Measurements from ENCODE around the gene KRT84. TPM values are rescaled to one million over a fixed set of nuclear protein-coding genes. Genes with fewer than 3 reads are reported as not detected.
"Not testable (repeated sequence)": the region's sequence is repeated elsewhere in the genome, so short reads cannot be mapped to it uniquely, and the experiment has no call there.

The KRT84 gene
- total RNA-seq, 2 donors from 2014 or later: not detected

DNA sequence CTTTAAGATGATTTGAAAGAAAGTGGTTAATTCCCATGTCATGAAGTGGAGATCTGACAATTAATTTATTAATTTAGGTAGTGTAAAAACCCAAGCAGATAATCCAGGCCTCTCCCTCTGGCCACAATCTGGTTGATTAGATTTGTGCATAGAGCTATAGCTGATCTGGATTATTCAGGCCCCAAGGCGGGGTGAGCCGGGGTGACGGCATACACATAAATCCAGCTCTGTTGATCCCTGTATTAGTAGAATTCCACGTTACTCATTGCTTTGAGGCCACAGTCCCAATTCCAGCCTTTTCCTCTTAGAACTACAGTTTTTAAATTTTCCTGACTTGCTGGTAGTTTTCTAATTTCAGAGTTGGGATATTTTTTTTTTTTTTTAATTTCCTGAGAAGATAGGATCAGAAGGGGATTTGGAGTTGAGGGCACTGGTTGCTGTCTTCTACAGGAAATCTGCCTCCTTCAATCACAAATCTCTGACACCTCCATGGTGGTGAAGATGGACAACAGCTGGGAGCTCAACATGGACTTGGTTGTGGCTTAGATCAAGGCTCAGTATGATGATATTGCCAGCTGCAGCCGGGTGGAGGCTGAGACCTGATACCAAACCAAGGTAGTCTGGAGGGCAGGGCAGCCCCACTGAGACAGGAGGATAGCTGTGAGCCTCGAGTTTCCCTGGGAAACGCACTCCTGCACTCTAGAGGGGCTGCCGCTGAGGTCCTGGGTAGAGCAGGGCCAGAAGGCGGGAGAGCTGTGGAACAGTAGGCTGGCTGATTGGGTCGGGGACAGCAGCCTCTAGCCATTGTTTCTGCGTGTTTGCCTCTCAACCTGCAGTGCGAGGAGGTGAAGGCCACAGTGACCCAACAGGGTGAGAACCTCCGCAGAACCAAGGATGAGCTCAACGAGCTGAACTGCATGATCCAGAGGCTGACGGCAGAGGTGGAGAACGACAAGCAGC lies 37.6 kb downstream of the KRT84 start:
- no peaks in the 10 kb centered on the region for H3K36me3 Mint-ChIP-seq
- DNase-seq (ENCODE audit: low spot score): peak; percentile 31
- no peaks in the 10 kb centered on the region for H3K9me3 Mint-ChIP-seq
- no peak for ATAC-seq
- H3K27ac Mint-ChIP-seq: no peak overlapping the region
- no peak overlapping the region for H3K4me3 Mint-ChIP-seq
- H3K4me1 Mint-ChIP-seq (ENCODE audit: low read depth in 2 of 2): peaks cover 15 to 16% of the 10 kb centered on the region in 2 donors
- H3K27me3 Mint-ChIP-seq: peaks cover 26 to 35% of the 10 kb centered on the region in 2 donors

DNA sequence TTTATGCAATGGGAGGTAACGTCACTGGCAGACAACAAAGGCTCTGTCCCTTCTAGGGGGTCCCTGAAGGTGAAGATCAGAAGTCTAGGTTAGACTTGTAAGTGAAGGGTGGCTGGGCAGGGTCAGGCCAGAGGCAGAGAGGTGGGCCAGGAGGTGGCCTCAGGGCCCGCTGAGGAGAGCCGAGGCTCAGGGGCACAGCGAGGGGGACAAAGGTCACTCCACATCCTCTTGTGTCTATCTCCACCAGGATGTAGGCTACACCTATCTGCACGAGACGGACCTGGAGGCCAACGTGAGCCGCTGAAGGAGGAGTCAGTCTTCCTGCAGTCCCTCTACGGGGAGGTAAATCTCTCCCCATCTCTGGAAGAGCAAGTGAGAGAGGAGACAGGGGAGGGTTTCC lies 38.4 kb downstream of the KRT84 start:
- Mint-ChIP-seq H3K27me3 (peaks cover 26 to 34% of the 10 kb centered on the region in 2 donors), H3K9me3 (no peaks in the 10 kb centered on the region), H3K4me3 (no peak overlapping the region), H3K27ac (no peak overlapping the region), H3K4me1 (ENCODE audit: low read depth in 2 of 2) (peaks cover 9 to 11% of the 10 kb centered on the region in 2 donors), H3K36me3 (no peaks in the 10 kb centered on the region)
- ATAC-seq (no peak), DNase-seq (ENCODE audit: low spot score) (peak; percentile 49)

DNA sequence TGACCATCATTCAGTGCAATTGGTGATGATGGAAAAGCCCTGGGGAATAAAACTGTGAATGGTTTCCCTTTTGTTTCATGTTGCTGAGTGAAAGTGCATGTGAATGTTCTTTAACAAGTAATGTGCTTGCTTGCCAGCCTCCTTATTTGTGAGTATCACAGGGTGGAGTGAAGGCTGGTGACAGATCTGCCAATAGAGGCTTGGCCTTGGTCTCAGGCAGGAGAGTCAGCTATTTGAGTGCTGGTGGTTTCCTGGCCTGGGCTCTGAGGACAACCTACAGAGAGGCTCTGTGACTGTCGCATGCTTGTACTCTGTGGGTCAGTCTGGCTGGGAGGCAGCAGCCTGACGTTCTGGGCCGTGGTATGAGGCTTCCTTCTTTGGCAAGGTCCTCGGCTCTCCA lies 38.9 kb downstream of the KRT84 start:
- Mint-ChIP-seq H3K36me3 (no peaks in the 10 kb centered on the region), H3K27ac (no peak overlapping the region), H3K9me3 (no peaks in the 10 kb centered on the region), H3K27me3 (peaks cover 28 to 30% of the 10 kb centered on the region in 2 donors), H3K4me3 (no peak overlapping the region), H3K4me1 (ENCODE audit: low read depth in 2 of 2) (peaks cover 5 to 7% of the 10 kb centered on the region in 2 donors)
- peak; percentile 1 for DNase-seq (ENCODE audit: low spot score)
- ATAC-seq: no peak

DNA sequence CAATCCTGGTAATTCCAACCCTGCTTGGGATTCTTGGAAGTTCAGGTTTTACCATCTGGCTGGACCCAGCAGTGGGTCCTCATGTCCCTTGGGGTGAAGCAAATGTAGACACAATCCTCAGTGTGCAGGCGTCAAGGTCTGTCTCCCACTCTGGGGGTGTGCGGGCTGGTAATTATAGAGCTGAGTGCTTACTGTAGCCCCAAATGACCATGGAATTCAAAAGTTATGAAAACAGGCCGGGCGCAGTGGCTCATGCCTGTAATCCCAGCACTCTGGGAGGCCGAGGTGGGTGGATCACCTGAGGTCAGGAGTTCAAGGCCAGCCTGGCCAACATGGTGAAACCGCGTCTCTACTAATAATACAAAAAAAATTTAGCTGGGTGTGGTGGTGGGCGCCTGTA lies 40.4 kb downstream of the KRT84 start:
- not testable (repeated sequence) for H3K4me1 Mint-ChIP-seq (ENCODE audit: low read depth in 2 of 2); H3K27ac Mint-ChIP-seq

DNA sequence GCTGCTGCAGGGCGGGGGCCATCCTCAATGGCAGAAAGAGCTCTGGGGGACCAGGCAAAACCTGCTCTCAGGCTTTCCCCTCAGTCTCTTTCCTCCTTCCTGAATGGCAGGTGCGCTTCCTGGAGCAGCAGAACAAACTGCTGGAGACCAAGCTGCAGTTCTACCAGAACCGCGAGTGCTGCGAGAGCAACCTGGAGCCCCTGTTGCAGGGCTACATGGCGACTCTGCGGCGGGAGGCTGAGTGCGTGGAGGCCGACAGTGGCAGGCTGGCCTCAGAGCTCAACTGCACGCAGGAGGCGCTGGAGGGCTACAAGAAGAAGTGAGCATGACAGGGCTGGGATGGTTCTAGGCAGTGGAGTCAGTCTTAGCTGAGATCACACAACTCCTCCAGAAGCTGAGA lies 41.3 kb downstream of the KRT84 start:
- Mint-ChIP-seq H3K9me3 (no peaks in the 10 kb centered on the region), H3K36me3 (no peaks in the 10 kb centered on the region), H3K27me3 (peaks cover 23 to 31% of the 10 kb centered on the region in 2 donors), H3K4me1 (ENCODE audit: low read depth in 2 of 2) (no peaks in the 10 kb centered on the region), H3K4me3 (no peak overlapping the region), H3K27ac (no peak overlapping the region)
- ATAC-seq (no peak), DNase-seq (ENCODE audit: low spot score) (peak; percentile 60)

More for the DNA sequence above, 40.4 kb downstream of the KRT84 start:
- H3K9me3 Mint-ChIP-seq, H3K36me3 Mint-ChIP-seq, H3K4me3 Mint-ChIP-seq, ATAC-seq: not testable (repeated sequence)
- peaks cover 23 to 28% of the 10 kb centered on the region in 2 donors for H3K27me3 Mint-ChIP-seq
- DNase-seq (ENCODE audit: low spot score): peak; percentile 20

DNA sequence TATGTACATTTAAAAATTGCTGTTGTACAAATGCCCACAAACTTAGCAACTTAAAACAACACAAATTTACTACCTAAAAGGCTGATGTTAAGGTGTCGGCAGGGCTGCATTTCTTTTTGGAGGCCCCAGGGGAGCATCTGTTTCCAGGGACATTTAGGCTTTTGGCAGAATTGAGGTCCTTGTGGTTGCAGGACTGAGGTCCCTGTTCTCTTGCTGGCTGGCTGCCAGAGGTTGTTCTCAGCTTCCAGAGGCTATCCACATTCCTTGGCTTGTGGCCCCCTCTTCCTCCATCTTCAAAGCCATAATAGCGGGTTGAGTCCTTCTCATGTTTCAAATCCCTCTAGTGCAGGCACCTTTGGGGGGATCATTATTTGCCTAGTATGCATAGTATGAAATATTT lies 41.9 kb downstream of the KRT84 start:
- Mint-ChIP-seq H3K4me1 (ENCODE audit: low read depth in 2 of 2) (peaks cover 0 to 3% of the 10 kb centered on the region in 2 donors), H3K4me3 (no peak overlapping the region), H3K27ac (no peak overlapping the region), H3K27me3 (peaks cover 24 to 31% of the 10 kb centered on the region in 2 donors), H3K9me3 (no peaks in the 10 kb centered on the region), H3K36me3 (no peaks in the 10 kb centered on the region)
- DNase-seq (ENCODE audit: low spot score): no peak
- no peak for ATAC-seq

DNA sequence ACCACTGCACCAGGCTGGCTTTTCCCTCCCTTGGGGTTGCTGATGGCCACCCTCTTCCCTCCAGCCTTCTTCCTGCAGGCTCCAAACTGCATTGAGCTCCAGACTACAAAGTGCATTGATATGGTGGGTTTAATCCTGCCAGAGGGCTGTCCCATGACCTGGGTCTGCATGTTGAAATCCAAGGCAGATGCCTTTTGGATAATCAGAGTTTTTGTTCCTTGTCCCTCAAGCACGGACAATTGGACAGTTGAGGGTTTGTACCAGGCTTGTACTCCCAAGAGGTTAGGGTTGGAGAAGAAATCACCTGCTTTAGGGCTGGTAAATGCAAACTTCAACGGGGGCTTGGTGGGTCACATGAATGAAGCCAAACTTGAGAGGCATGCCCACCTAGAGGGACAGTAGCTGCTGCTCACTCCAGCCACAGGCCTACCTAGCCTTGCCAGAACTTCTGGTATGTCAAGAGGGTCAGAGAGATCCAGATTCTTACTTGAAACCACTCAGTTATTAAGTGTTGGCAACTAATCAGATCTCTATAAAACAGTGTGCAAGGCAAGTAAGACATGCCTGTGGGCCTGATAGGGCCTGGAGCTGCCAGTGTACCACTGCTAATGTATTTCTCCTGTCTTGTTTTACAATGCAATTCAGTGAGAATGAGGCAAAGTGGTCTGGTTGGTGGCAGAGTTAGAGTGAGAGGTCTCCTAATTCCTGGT lies 42.5 kb downstream of the KRT84 start:
- peak; percentile 34 for DNase-seq (ENCODE audit: low spot score)
- Mint-ChIP-seq H3K36me3 (no peaks in the 10 kb centered on the region), H3K27ac (no peak overlapping the region), H3K27me3 (peaks cover 25 to 30% of the 10 kb centered on the region in 2 donors), H3K4me1 (ENCODE audit: low read depth in 2 of 2) (peaks cover 0 to 3% of the 10 kb centered on the region in 2 donors), H3K9me3 (no peaks in the 10 kb centered on the region), H3K4me3 (no peak overlapping the region)
- ATAC-seq: no peak

DNA sequence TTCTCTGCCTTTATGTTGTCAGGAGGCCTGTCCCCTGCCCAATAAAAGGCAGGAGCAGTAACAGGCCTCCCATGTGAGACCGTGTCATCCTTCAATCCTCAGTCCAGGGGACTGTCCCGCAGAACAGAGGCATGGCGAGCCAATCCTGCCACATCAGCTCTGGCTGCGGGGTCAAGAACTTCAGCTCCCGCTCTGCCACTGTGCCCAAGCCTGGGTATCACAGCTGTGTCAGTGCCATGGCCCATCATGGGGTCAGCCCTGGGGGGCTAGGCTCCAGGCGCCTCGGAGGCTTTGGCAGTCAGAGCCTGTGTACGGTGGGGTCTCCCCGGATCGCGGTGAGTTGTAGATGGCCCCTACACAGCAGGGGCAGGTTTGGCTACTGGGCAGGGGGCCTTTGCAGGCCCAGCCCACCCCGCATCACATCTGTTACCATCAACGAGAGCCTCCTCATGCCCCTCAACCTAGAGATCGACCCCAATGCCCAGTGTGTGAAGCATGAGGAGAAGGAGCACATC lies 44.3 kb downstream of the KRT84 start:
- Mint-ChIP-seq H3K4me3 (no peak overlapping the region), H3K27me3 (peaks cover 27 to 42% of the 10 kb centered on the region in 2 donors), H3K36me3 (no peaks in the 10 kb centered on the region), H3K9me3 (no peaks in the 10 kb centered on the region), H3K27ac (no peak overlapping the region), H3K4me1 (ENCODE audit: low read depth in 2 of 2) (peaks cover 7 to 8% of the 10 kb centered on the region in 2 donors)
- ATAC-seq: peak in 1 of 2 donors; percentile 40
- DNase-seq (ENCODE audit: low spot score): peak; percentile 18

DNA sequence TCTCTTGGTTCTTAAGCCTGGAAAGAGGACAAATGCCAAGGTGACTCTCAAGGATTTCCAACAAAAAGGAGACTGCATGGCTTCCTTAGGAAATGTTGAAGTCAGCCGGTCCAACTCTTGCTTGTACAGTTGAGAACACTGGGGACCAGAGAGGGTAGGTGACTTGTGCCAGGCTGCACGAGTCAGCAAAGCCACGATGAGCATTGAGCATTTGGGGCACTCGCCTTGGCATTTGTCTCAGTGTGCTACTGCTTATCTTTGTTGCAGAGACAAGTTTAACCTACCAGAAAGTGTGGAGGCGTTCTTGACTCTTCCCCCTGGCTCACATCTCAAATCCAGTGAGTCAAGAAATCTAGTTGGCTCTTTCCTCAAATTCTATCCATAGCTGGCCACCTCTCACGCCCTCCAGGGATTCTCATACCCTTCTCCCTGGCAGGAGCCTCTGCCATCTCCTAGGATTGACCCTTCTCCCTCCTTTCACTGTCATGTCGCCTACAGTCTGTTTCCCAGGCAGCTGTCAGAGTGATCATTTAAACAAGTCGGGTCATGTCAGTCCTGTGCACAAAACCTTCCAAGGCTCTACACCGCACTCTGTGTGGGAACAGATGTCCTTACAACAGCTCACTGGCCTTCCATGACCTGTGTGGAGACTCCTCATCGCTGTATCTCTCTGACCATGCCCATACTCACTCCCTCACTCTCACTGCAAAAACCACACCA lies 47.1 kb downstream of the KRT84 start:
- ATAC-seq (no peak), DNase-seq (ENCODE audit: low spot score) (no peak)
- H3K27ac Mint-ChIP-seq: peak overlapping the region in 1 of 2 donors; percentile 14
- peaks cover 7 to 8% of the 10 kb centered on the region in 2 donors for H3K4me1 Mint-ChIP-seq (ENCODE audit: low read depth in 2 of 2)
- no peaks in the 10 kb centered on the region for H3K9me3 Mint-ChIP-seq
- no peaks in the 10 kb centered on the region for H3K36me3 Mint-ChIP-seq
- peaks cover 26 to 37% of the 10 kb centered on the region in 2 donors for H3K27me3 Mint-ChIP-seq
- H3K4me3 Mint-ChIP-seq: no peak overlapping the region

DNA sequence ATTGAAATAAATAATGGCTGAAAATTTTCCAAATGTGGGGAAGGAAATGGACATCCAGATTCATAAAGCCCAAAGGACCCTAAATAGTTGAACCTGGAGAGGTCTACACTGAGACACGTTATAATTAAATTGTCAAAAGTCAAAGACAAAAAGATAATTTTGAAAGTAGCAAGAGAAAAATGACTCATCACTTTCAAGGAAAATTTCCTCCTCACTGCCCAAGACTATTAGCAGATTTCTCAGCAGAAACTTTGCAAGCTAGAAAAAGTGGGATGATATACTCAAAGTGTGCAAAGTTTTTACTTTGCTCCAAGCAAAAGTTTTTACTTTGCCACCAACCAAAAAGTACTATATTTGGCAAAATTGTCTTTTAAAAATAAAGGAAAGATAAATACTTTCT lies 48.4 kb downstream of the KRT84 start:
- Mint-ChIP-seq H3K4me1 (ENCODE audit: low read depth in 2 of 2) (peaks cover 7 to 8% of the 10 kb centered on the region in 2 donors), H3K27ac (no peak overlapping the region), H3K27me3 (peaks cover 29 to 45% of the 10 kb centered on the region in 2 donors), H3K9me3 (no peaks in the 10 kb centered on the region), H3K4me3 (peak overlapping the region; percentile 31), H3K36me3 (no peaks in the 10 kb centered on the region)
- ATAC-seq: no peak
- no peak for DNase-seq (ENCODE audit: low spot score)

DNA sequence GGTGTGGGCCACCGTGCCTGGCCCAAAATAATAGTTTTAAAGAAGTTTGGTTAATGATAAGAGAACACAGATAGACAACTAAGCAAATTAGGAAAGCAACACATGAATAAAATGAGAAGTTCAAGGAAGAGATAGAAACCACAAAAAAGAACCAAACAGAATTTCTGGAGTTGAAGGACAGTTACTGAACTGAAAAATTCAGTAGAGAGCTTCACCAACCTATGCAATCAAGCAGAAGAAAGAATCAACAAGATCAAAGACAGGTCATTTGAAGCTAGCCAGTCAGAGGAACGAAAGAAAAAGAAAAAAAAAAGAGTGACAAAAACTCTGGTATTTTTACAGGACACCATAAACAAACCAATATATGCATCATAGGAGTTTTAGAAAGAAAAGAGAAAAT lies 48.8 kb downstream of the KRT84 start:
- ATAC-seq (no peak), DNase-seq (ENCODE audit: low spot score) (no peak)
- Mint-ChIP-seq H3K27me3 (peaks cover 30 to 49% of the 10 kb centered on the region in 2 donors), H3K4me3 (peak overlapping the region; percentile 31), H3K36me3 (no peaks in the 10 kb centered on the region), H3K27ac (no peak overlapping the region), H3K4me1 (ENCODE audit: low read depth in 2 of 2) (peaks cover 7 to 8% of the 10 kb centered on the region in 2 donors), H3K9me3 (no peaks in the 10 kb centered on the region)

DNA sequence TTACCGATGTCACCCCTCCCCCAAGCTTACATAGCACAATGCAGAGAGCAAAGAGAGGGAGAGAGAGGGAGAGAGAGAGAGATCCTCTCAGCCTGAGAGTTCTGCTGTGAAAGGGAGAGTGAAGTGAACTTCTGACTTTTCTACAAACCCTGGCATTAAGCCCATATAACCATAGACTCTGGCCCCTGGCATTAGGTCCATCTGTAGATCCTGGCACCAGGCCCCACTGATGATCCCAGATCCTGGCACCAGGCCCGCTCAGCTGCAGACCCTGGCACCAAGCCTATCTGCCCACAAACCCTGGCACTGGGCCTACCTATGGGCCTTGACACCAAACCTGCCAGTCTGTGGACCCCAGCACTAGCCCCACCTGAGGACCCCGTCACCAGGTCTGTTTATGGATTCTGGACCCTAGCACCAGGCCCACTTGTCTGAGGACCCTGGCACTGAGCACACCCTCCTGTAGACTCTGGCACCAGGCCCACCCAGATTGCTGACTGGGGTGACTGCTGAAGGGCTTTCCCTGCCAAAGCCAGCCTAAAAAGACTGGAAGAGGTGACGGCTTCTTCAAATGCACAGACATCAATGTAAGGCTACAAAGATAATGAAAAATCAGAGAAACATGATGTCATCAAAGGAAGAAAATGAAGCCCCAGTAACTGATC lies 49.7 kb downstream of the KRT84 start:
- H3K27ac Mint-ChIP-seq: no peak overlapping the region

DNA sequence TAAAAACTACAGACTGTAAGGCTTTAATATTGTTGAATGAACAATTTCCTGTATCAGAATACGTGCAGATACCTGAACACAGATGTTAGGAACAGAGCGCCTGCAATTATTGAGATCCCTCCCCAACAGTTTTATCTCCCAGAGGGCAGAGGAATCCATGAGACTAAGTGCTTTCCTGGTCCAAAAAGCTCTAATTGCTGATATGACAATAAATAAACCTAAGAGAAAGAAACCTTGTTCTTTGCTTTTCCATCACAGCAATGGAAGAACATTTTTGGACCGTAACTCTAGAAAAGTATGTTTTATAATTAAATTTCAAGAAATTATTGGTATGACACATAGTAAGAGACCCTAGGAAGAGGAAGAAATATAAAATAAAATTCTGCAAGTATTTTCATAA lies 51.3 kb downstream of the KRT84 start:
- H3K9me3 Mint-ChIP-seq: no peaks in the 10 kb centered on the region
- H3K27ac Mint-ChIP-seq: no peak overlapping the region
- H3K4me1 Mint-ChIP-seq (ENCODE audit: low read depth in 2 of 2): peaks cover 7 to 8% of the 10 kb centered on the region in 2 donors
- no peak for DNase-seq (ENCODE audit: low spot score)
- no peak for ATAC-seq
- H3K36me3 Mint-ChIP-seq: no peaks in the 10 kb centered on the region
- H3K4me3 Mint-ChIP-seq: no peak overlapping the region
- H3K27me3 Mint-ChIP-seq: peaks cover 32 to 44% of the 10 kb centered on the region in 2 donors

More for the DNA sequence above, 49.7 kb downstream of the KRT84 start:
- Mint-ChIP-seq H3K9me3 (no peaks in the 10 kb centered on the region), H3K4me3 (no peak overlapping the region), H3K36me3 (no peaks in the 10 kb centered on the region), H3K27me3 (peaks cover 33 to 51% of the 10 kb centered on the region in 2 donors), H3K4me1 (ENCODE audit: low read depth in 2 of 2) (peaks cover 7 to 8% of the 10 kb centered on the region in 2 donors)
- peak in 1 of 2 donors; percentile 31 for ATAC-seq
- no peak for DNase-seq (ENCODE audit: low spot score)

Data from natural killer cell treated with Interleukin-12 subunit alpha and Interleukin-12 subunit beta and Interleukin-15 and Interleukin-18, amount 100 ng/mL, for 72 hours (primary cell).